ENCODE results near the gene SYNE4. TPM values are rescaled to one million over a fixed set of nuclear protein-coding genes. Genes with fewer than 3 reads are reported as not detected.

SYNE4 gene
- total and polyA plus RNA-seq, 9 of the 15 experiments (the other 6 are each of a cell fraction or from before 2014, with no cell fraction given) = 0.03 to 0.65 (median 0.29) TPM

DNA sequence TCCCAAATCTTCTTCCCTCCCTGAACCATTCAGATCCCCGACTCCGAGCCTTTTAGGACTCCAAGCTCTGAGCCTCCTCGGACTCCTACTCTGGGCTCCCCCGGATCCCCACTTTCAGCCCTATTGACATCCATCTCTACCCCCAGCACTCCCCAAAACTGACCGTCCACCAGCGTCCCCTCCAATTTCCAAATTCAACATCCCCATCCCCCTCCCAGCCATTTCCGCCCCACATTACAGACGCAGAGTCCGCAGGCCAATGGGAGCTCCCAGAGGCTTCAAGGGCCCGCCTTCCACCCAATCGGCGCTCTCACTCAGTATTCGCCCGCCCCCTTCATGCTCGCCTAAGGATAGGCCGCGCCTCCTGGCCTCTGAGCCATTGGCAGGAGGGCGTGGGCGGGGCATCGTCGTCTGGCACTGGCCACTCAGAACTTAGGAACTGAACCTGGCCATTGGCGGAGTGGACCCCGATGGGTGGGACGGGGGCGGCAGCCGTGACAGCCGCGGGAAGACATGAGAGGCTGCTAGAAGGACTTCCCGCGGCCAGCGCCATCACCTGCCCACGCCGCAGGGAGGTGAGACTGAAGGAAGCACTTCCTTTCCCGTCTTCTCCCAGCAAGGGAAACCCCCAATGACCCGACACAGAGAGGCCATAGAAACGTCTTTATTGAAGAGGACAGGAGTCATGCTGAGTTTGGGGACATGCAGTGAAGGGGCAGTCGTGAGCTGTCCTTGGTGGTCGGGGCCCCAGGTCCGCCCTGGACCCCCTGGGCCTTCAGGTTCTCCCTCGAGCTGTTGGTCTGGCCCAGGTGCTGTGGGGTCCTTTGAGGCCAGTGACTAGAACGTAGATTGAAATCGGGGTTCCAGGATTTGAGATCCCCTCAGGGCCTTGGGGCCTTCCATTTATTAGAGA is 5.7 kb upstream of the SYNE4 start, which contains the start of gene ALKBH6 (continued):
- TF ChIP-seq NR2F6 (CRISPR knock-in tag; IDR thresholded peaks at IDR 0.05) (no peak), NCOA6 (IDR thresholded peaks at IDR 0.05) (no peak), RHOXF2B (CRISPR knock-in tag; conservative IDR thresholded peaks at IDR 0.05) (no peak), SP2 (IDR thresholded peaks at IDR 0.05; ENCODE audit: extremely low read depth, low read depth, low read length, poor library complexity, severe bottlenecking) (peak; percentile 82), CTBP1 (IDR thresholded peaks at IDR 0.05; ENCODE audit: borderline replicate concordance) (peak; percentile 52; the same call in 1 of the 2 replicates), ZBTB2 (IDR thresholded peaks at IDR 0.05) (no peak), ELK1 (CRISPR knock-in tag; IDR thresholded peaks at IDR 0.05) (no peak), ATF7 (IDR thresholded peaks at IDR 0.05) (peak; percentile 80), TAF7 (tag; IDR thresholded peaks at IDR 0.05) (peak; percentile 73), SRSF3 (IDR thresholded peaks at IDR 0.05; ENCODE audit: insufficient read depth, low read length) (no peak), NFE2 (IDR thresholded peaks at IDR 0.05; ENCODE audit: low read depth) (no peak), RFX7 (CRISPR knock-in tag; IDR thresholded peaks at IDR 0.05) (no peak), ZBTB12 (CRISPR knock-in tag; IDR thresholded peaks at IDR 0.05) (no peak), YY1 (IDR thresholded peaks at IDR 0.05; ENCODE audit: borderline replicate concordance in 1 of 3, control insufficient read depth in 1 of 3, extremely low read depth in 1 of 3, insufficient read depth in 3 of 3, insufficient read length in 1 of 3, insufficient replicate concordance in 2 of 3, low read depth in 1 of 3, low read length in 2 of 3) (peak in 2 of 3 experiments; percentile 37 to 87)
- TF ChIP-seq, protein P1, sequence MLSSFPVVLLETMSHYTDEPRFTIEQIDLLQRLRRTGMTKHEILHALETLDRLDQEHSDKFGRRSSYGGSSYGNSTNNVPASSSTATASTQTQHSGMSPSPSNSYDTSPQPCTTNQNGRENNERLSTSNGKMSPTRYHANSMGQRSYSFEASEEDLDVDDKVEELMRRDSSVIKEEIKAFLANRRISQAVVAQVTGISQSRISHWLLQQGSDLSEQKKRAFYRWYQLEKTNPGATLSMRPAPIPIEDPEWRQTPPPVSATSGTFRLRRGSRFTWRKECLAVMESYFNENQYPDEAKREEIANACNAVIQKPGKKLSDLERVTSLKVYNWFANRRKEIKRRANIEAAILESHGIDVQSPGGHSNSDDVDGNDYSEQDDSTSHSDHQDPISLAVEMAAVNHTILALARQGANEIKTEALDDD (IDR thresholded peaks at IDR 0.05) = no peak
- TF ChIP-seq, protein P2, sequence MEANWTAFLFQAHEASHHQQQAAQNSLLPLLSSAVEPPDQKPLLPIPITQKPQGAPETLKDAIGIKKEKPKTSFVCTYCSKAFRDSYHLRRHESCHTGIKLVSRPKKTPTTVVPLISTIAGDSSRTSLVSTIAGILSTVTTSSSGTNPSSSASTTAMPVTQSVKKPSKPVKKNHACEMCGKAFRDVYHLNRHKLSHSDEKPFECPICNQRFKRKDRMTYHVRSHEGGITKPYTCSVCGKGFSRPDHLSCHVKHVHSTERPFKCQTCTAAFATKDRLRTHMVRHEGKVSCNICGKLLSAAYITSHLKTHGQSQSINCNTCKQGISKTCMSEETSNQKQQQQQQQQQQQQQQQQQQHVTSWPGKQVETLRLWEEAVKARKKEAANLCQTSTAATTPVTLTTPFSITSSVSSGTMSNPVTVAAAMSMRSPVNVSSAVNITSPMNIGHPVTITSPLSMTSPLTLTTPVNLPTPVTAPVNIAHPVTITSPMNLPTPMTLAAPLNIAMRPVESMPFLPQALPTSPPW (CRISPR knock-in tag; IDR thresholded peaks at IDR 0.05) = no peak

Measured in K562 (cell line).